Body of pancreas (tissue), 4 donors: ENCODE results near the gene TNFAIP6. TPM values are rescaled to one million over a fixed set of nuclear protein-coding genes. Genes with fewer than 3 reads are reported as not detected.

Source experiments
- ATAC-seq: fragments of 150-250 bp; one replicate; pipeline ENCODE4 v1.9.1; 2016
- DNase-seq, 4 donors: peaks; one replicate each; pipeline ENCODE4 v3.0.0-alpha.2; 2019
- H3K27ac ChIP-seq, 4 donors: fragments of 200-600 bp; sonication (generic); 1 replicate in 3 of 4; 2 replicates in 1 of 4; pipeline versions ENCODE4 v1.5.1 to v1.6.1; 2016 to 2019; ENCODE audit warnings: mild to moderate bottlenecking in 1 of 4, mixed read lengths in 1 of 4, moderate library complexity in 1 of 4
- H3K27me3 ChIP-seq, 2 donors: fragments of 200-600 bp; sonication (generic); one replicate each; pipeline ENCODE4 v1.6.0; 2016; ENCODE audit warnings: mild to moderate bottlenecking in 1 of 2
- H3K36me3 ChIP-seq, 2 donors: fragments of 200-600 bp; sonication (generic); replicated peaks in 1 of 2; 2 replicates each; pipeline ENCODE4 v1.5.1; 2016; ENCODE audit warnings: low read depth in 2 of 2; ENCODE audit not compliant: insufficient read depth in 1 of 2
- H3K4me1 ChIP-seq: fragments of 200-600 bp; sonication (generic); one replicate; pipeline ENCODE4 v1.6.0; 2016
- H3K4me3 ChIP-seq, 2 donors: fragments of 200-600 bp; sonication (generic); 1 replicate in 1 of 2; 2 replicates in 1 of 2; pipeline ENCODE4 v1.5.1; 2016 to 2019
- H3K9me3 ChIP-seq, 3 donors: fragments of 200-600 bp; sonication (generic); 1 replicate in 2 of 3; 2 replicates in 1 of 3; pipeline ENCODE4 v1.5.1; 2016
- CTCF ChIP-seq, 7 experiments: fragments of 450-650 bp in 4 of 7; fragments of 200-600 bp in 3 of 7; sonication (generic) in 3 of 7; IDR thresholded peaks; one replicate each; pipeline ENCODE4 v1.5.1; 2016 to 2019; ENCODE audit warnings: antibody characterized with exemption in 7 of 7
- POLR2A ChIP-seq, 3 donors: fragments of 450-650 bp; IDR thresholded peaks; one replicate each; pipeline ENCODE4 v1.6.1; 2016; ENCODE audit warnings: antibody characterized with exemption in 3 of 3, mild to moderate bottlenecking in 2 of 3
- WGBS, 2 donors: methylation state at CpG; one replicate each; pipeline ENCODE4 v1.1.5; 2017; 5-methylcytosine and 5-hydroxymethylcytosine counted together
- intact Hi-C: fragments of 100-400 bp; cut with DNase I; formaldehyde crosslinking; loops from one replicate; pipeline ENCODE4 v1.15.1; 2023
- total RNA-seq, 2 donors: library from RNA; depleted of rRNA; stranded (reverse); fragments of >200 nt; gene quantifications; one replicate each; pipeline ENCODE4 v1.1.0, GENCODE V29; 2016

The TNFAIP6 gene
- total RNA-seq, 2 donors from 2014 or later = 5.3 TPM; not detected in 1

GRCh38 chr2:151347294-151347693 is 10.1 kb upstream of the TNFAIP6 start:
- Histone ChIP-seq H3K4me3 (no peak overlapping the region), H3K27ac (no peak overlapping the region), H3K9me3 (no peaks in the 10 kb centered on the region), H3K27me3 (no peaks in the 10 kb centered on the region), H3K4me1 (no peaks in the 10 kb centered on the region), H3K36me3 (no peaks in the 10 kb centered on the region)
- DNase-seq (no peak), ATAC-seq (no peak)
- intact Hi-C loops = no loop called here
- TF ChIP-seq POLR2A (IDR thresholded peaks at IDR 0.05) = no peak
- TF ChIP-seq CTCF (IDR thresholded peaks at IDR 0.05) = no peak

GRCh38 chr2:151347906-151348305 is 9.5 kb upstream of the TNFAIP6 start:
- WGBS, 2 donors = 29 to 67% methylated on average over 5 of the region's 5 CpGs
- H3K4me3 ChIP-seq = no peak overlapping the region
- H3K9me3 ChIP-seq = no peaks in the 10 kb centered on the region
- DNase-seq (no peak), ATAC-seq (no peak)
- H3K27ac ChIP-seq = no peak overlapping the region
- H3K36me3 ChIP-seq = no peaks in the 10 kb centered on the region
- intact Hi-C loops = no loop called here
- H3K27me3 ChIP-seq = no peaks in the 10 kb centered on the region
- no peak for TF ChIP-seq CTCF (IDR thresholded peaks at IDR 0.05)
- TF ChIP-seq POLR2A (IDR thresholded peaks at IDR 0.05) = no peak
- H3K4me1 ChIP-seq = no peaks in the 10 kb centered on the region

GRCh38 chr2:151350579-151351195 is 6.7 kb upstream of the TNFAIP6 start:
- Histone ChIP-seq H3K27me3 (no peaks in the 10 kb centered on the region), H3K4me3 (no peak overlapping the region), H3K4me1 (no peaks in the 10 kb centered on the region), H3K36me3 (no peaks in the 10 kb centered on the region), H3K9me3 (no peaks in the 10 kb centered on the region), H3K27ac (no peak overlapping the region)
- WGBS, 2 donors = 78 to 86% methylated on average over 4 of the region's 4 CpGs
- ATAC-seq (no peak), DNase-seq (no peak)
- intact Hi-C loops = no loop called here
- TF ChIP-seq CTCF (IDR thresholded peaks at IDR 0.05) (no peak), POLR2A (IDR thresholded peaks at IDR 0.05) (no peak)

- Histone ChIP-seq H3K36me3 (no peaks in the 10 kb centered on the region), H3K4me1 (no peaks in the 10 kb centered on the region), H3K27me3 (no peaks in the 10 kb centered on the region), H3K9me3 (no peaks in the 10 kb centered on the region), H3K27ac (no peak overlapping the region), H3K4me3 (no peak overlapping the region)
- intact Hi-C loops = no loop called here
- no peak for DNase-seq
- TF ChIP-seq POLR2A (IDR thresholded peaks at IDR 0.05) (no peak), CTCF (IDR thresholded peaks at IDR 0.05) (no peak)
- ATAC-seq = no peak
- 50% methylated on average over 2 of the region's 2 CpGs for WGBS, 2 donors
These were observed 3.4 kb upstream of the TNFAIP6 start for GRCh38 chr2:151353995-151354394.

- DNase-seq = no peak
- H3K36me3 ChIP-seq = no peaks in the 10 kb centered on the region
- no peak for ATAC-seq
- H3K9me3 ChIP-seq = no peaks in the 10 kb centered on the region
- H3K27me3 ChIP-seq = no peaks in the 10 kb centered on the region
- H3K4me1 ChIP-seq = no peaks in the 10 kb centered on the region
- no peak overlapping the region for H3K27ac ChIP-seq
- TF ChIP-seq CTCF (IDR thresholded peaks at IDR 0.05) (no peak), POLR2A (IDR thresholded peaks at IDR 0.05) (no peak)
- no peak overlapping the region for H3K4me3 ChIP-seq
- WGBS, 2 donors = 90 to 93% methylated on average over 8 of the region's 8 CpGs
- intact Hi-C loops = no loop called here
These were observed 2.6 kb upstream of the TNFAIP6 start for GRCh38 chr2:151354807-151355206.
